ENCODE data around the gene FXYD5. TPM values are rescaled to one million over a fixed set of nuclear protein-coding genes. Genes with fewer than 3 reads are reported as not detected.

Gene FXYD5
- total and polyA plus RNA-seq, 2 donors (not counting 1 experiment from before 2014, with no cell fraction given), result 310 to 390 TPM

GRCh38 chr19:35216833-35217648 is 62.5 kb downstream of the FXYD5 start:
- H3K4me3 ChIP-seq (ENCODE audit: control extremely low read depth in 1 of 5, extremely low read depth in 1 of 5, insufficient read depth in 1 of 5, low read depth in 2 of 5, low read length in 4 of 5), result no peak overlapping the region
- H3K36me3 ChIP-seq (replicated peaks in 1 of 2; ENCODE audit: control extremely low read depth in 1 of 2, control insufficient read depth in 1 of 2, extremely low read depth in 1 of 2, insufficient read depth in 2 of 2, low read length in 1 of 2), result no peaks in the 10 kb centered on the region
- H3K4me2 ChIP-seq (replicated peaks; ENCODE audit: low read depth, low read length, poor library complexity, severe bottlenecking), result no peak overlapping the region
- no peaks in the 10 kb centered on the region for H3K79me2 ChIP-seq (ENCODE audit: control insufficient read depth, insufficient read depth, low read length)
- CTCF ChIA-PET, result interaction anchor here (0.7 to 4.4 kb wide), 26 partner anchors 9 to 252 kb away, joined by 3 to 64 read pairs (median 6); partner anchors contain the start of genes FXYD5, FXYD7 and LGI4
- Mint-ChIP-seq H3K27me3 (no peaks in the 10 kb centered on the region), H3K4me1 (peaks cover 52% of the 10 kb centered on the region), H3K4me3 (no peak overlapping the region), H3K27ac (peak overlapping the region; percentile 98), H3K9me3 (ENCODE audit: insufficient read depth) (peaks cover 2% of the 10 kb centered on the region)
- TF ChIP-seq EZH2 (IDR thresholded peaks at IDR 0.05; ENCODE audit: borderline replicate concordance, insufficient read depth, low read depth, low read length, poor library complexity, severe bottlenecking) (no peak), CTCF (IDR thresholded peaks at IDR 0.05) (peak; percentile 30)
- no peak for ATAC-seq (ENCODE audit: low read depth)
- peaks cover 0 to 4% (median 0%) of the 10 kb centered on the region in 3 donors for H3K9me3 ChIP-seq (ENCODE audit: control extremely low read depth in 1 of 3, control insufficient read depth in 2 of 3, insufficient read depth in 1 of 3, low read length in 2 of 3)
- intact Hi-C loops (cut with micrococcal nuclease), result loop anchor here (1.0 kb wide), 2 partner anchors 103 to 150 kb away; no protein-coding TSS in a partner anchor
- no peak overlapping the region for H3K9ac ChIP-seq (ENCODE audit: low read length)
- no peak overlapping the region for H2AFZ ChIP-seq (ENCODE audit: insufficient read depth, low read depth, low read length, poor library complexity, severe bottlenecking)
- H4K20me1 ChIP-seq (ENCODE audit: control insufficient read depth, insufficient read depth, low read length, poor library complexity, severe bottlenecking), result no peaks in the 10 kb centered on the region
- POLR2A ChIA-PET, result interaction anchor here (0.6 to 2.8 kb wide), 6 partner anchors 11 to 686 kb away, joined by 3 to 11 read pairs (median 4); partner anchors contain the start of gene FFAR1
- peaks cover 49 to 50% of the 10 kb centered on the region in 2 donors for H3K4me1 ChIP-seq (ENCODE audit: control insufficient read depth in 2 of 2, insufficient read depth in 2 of 2, low read length in 2 of 2)
- peak; percentile 61 for DNase-seq
- no CpG with 5 or more reads among the region's 3 CpGs for WGBS (ENCODE audit: insufficient coverage)
- no peaks in the 10 kb centered on the region for H3K27me3 ChIP-seq (replicated peaks in 1 of 4; ENCODE audit: control extremely low read depth in 1 of 4, control insufficient read depth in 3 of 4, insufficient read depth in 4 of 4, low read length in 3 of 4)
- H3K27ac ChIP-seq (ENCODE audit: low read length in 2 of 2), result peak overlapping the region in 1 of 2 donors; percentile 93

- POLR2A ChIA-PET, result interaction anchor here (0.6 to 2.8 kb wide), 2 partner anchors 11 to 495 kb away, joined by 3 to 11 read pairs; no protein-coding TSS in a partner anchor
- H2AFZ ChIP-seq (ENCODE audit: insufficient read depth, low read depth, low read length, poor library complexity, severe bottlenecking), result no peak overlapping the region
- CTCF ChIA-PET, result interaction anchor here (0.7 to 4.4 kb wide), 18 partner anchors 8 to 252 kb away, joined by 3 to 64 read pairs (median 9); partner anchors contain the start of genes FXYD5, FXYD7 and LGI4
These were observed 63.1 kb downstream of the FXYD5 start for GRCh38 chr19:35217649-35217990.

More at GRCh38 chr19:35217649-35217990, 63.1 kb downstream of the FXYD5 start:
- TF ChIP-seq CTCF (IDR thresholded peaks at IDR 0.05) (no peak), EZH2 (IDR thresholded peaks at IDR 0.05; ENCODE audit: borderline replicate concordance, insufficient read depth, low read depth, low read length, poor library complexity, severe bottlenecking) (no peak)
- peak overlapping the region; percentile 74 for H3K27ac Mint-ChIP-seq
- H3K4me3 Mint-ChIP-seq, result no peak overlapping the region
- Histone ChIP-seq H3K27ac (ENCODE audit: low read length in 2 of 2) (no peak overlapping the region), H3K4me3 (ENCODE audit: control extremely low read depth in 1 of 5, extremely low read depth in 1 of 5, insufficient read depth in 1 of 5, low read depth in 2 of 5, low read length in 4 of 5) (no peak overlapping the region), H3K36me3 (replicated peaks in 1 of 2; ENCODE audit: control extremely low read depth in 1 of 2, control insufficient read depth in 1 of 2, extremely low read depth in 1 of 2, insufficient read depth in 2 of 2, low read length in 1 of 2) (no peaks in the 10 kb centered on the region), H4K20me1 (ENCODE audit: control insufficient read depth, insufficient read depth, low read length, poor library complexity, severe bottlenecking) (no peaks in the 10 kb centered on the region), H3K9ac (ENCODE audit: low read length) (no peak overlapping the region), H3K4me1 (ENCODE audit: control insufficient read depth in 2 of 2, insufficient read depth in 2 of 2, low read length in 2 of 2) (peaks cover 43 to 44% of the 10 kb centered on the region in 2 donors), H3K9me3 (ENCODE audit: control extremely low read depth in 1 of 3, control insufficient read depth in 2 of 3, insufficient read depth in 1 of 3, low read length in 2 of 3) (peaks cover 0 to 7% (median 0%) of the 10 kb centered on the region in 3 donors), H3K79me2 (ENCODE audit: control insufficient read depth, insufficient read depth, low read length) (no peaks in the 10 kb centered on the region), H3K4me2 (replicated peaks; ENCODE audit: low read depth, low read length, poor library complexity, severe bottlenecking) (no peak overlapping the region), H3K27me3 (replicated peaks in 1 of 4; ENCODE audit: control extremely low read depth in 1 of 4, control insufficient read depth in 3 of 4, insufficient read depth in 4 of 4, low read length in 3 of 4) (no peaks in the 10 kb centered on the region)
- intact Hi-C loops (cut with micrococcal nuclease), result loop anchor here (1.0 kb wide), 2 partner anchors 103 to 150 kb away; no protein-coding TSS in a partner anchor
- H3K9me3 Mint-ChIP-seq (ENCODE audit: insufficient read depth), result peaks cover 2% of the 10 kb centered on the region
- peaks cover 48% of the 10 kb centered on the region for H3K4me1 Mint-ChIP-seq
- H3K27me3 Mint-ChIP-seq, result no peaks in the 10 kb centered on the region
- ATAC-seq (ENCODE audit: low read depth), result no peak
- no peak for DNase-seq

All from B cell (primary cell).